HepG2 (cell line): ENCODE data around the gene KLF3. TPM values are rescaled to one million over a fixed set of nuclear protein-coding genes. Genes with fewer than 3 reads are reported as not detected.

Experiments used
- ATAC-seq: fragments of 200-7000 bp; cut with Tn5 transposase; 3 replicates; pipeline ENCODE4 v1.9.1; 2020; ENCODE audit warnings: mild to moderate bottlenecking, moderate library complexity
- BruUV-seq: library from RNA; stranded (reverse); fragments of 400-500 nt; replicated peaks from 2 replicates; lab custom pipeline; 2021; lab: Mats Ljungman, UMichigan
- CTCF ChIA-PET: fragments of 300-600 bp; formaldehyde crosslinking; extraction: SDS; loops from one replicate; lab custom pipeline; 2021; ENCODE audit warnings: low total read pairs, inconsistent platforms, low intra/inter-chr PET ratio; lab: Yijun Ruan, JAX
- POLR2A ChIA-PET: fragments of 350-600 bp; sonication (Branson Sonifier 250); formaldehyde crosslinking; loops from one replicate; lab custom pipeline; 2020; ENCODE audit warnings: antibody characterized with exemption, inconsistent platforms; lab: Yijun Ruan, JAX
- DNase-seq: peaks from one replicate; pipeline ENCODE4 v3.0.0-alpha.2; 2015; ENCODE audit warnings: low spot score
- FAIRE-seq: peaks from 3 replicates; lab custom pipeline; 2011; peaks lifted over from hg19 to GRCh38; lab: Jason Lieb, UNC
- H2AFZ ChIP-seq: one replicate; pipeline ENCODE4 v1.6.1; 2011; ENCODE audit warnings: low read length, inconsistent platforms
- H3K27ac ChIP-seq: fragments of 300-600 bp; 3 replicates; pipeline ENCODE4 v1.8.0; 2011; ENCODE audit warnings: mixed run types, mild to moderate bottlenecking, mixed read lengths, low read length, inconsistent platforms; ENCODE audit not compliant: insufficient read depth; ENCODE audit errors: extremely low read length
- H3K27me3 ChIP-seq, 2 experiments: fragments of 200-600 bp in 1 of 2; 2 replicates in 1 of 2; 3 replicates in 1 of 2; pipeline versions ENCODE4 v1.6.0 to v1.8.0; 2011; ENCODE audit warnings: low read length in 2 of 2, mild to moderate bottlenecking in 2 of 2, moderate library complexity in 2 of 2, inconsistent platforms in 1 of 2; ENCODE audit not compliant: insufficient read depth in 2 of 2, control insufficient read depth in 1 of 2
- H3K36me3 ChIP-seq, 2 experiments: fragments of 200-600 bp in 1 of 2; replicated peaks in 1 of 2; 2 replicates in 1 of 2; 3 replicates in 1 of 2; pipeline versions ENCODE4 v1.5.1 to v1.8.0; 2011; ENCODE audit warnings: low read length in 2 of 2, inconsistent platforms in 1 of 2; ENCODE audit not compliant: insufficient read depth in 2 of 2, control insufficient read depth in 1 of 2
- H3K4me1 ChIP-seq: 2 replicates; pipeline ENCODE4 v1.5.1; 2012; ENCODE audit warnings: low read length, inconsistent platforms; ENCODE audit not compliant: insufficient read depth
- H3K4me2 ChIP-seq: 2 replicates; pipeline ENCODE4 v1.6.0; 2011; ENCODE audit warnings: low read depth, low read length, inconsistent platforms
- H3K4me3 ChIP-seq, 3 experiments: fragments of 200-600 bp in 1 of 3; sonication (generic), shearing (Covaris generic) in 1 of 3; replicated peaks in 1 of 3; 2 replicates each; pipeline ENCODE4 v1.5.1; 2011 to 2016; ENCODE audit warnings: low read length in 3 of 3, inconsistent platforms in 2 of 3, low read depth in 2 of 3, mild to moderate bottlenecking in 2 of 3, control low read depth in 1 of 3, mixed read lengths in 1 of 3; ENCODE audit not compliant: insufficient read depth in 1 of 3
- H3K79me2 ChIP-seq: one replicate; pipeline ENCODE4 v1.6.1; 2011; ENCODE audit warnings: low read length, inconsistent platforms; ENCODE audit not compliant: insufficient read depth
- H3K9ac ChIP-seq: 2 replicates; pipeline ENCODE4 v1.6.0; 2011; ENCODE audit warnings: mild to moderate bottlenecking, low read depth, low read length, inconsistent platforms; ENCODE audit not compliant: insufficient read depth
- H3K9me3 ChIP-seq: 2 replicates; pipeline ENCODE4 v1.5.1; 2012; ENCODE audit warnings: mild to moderate bottlenecking, low read length
- H4K20me1 ChIP-seq: 2 replicates; pipeline ENCODE4 v1.6.0; 2011; ENCODE audit warnings: inconsistent platforms, mild to moderate bottlenecking, low read length, moderate library complexity; ENCODE audit not compliant: insufficient read depth
- AFF4 ChIP-seq: sonication (generic); formaldehyde crosslinking; IDR thresholded peaks from 2 replicates; pipeline ENCODE4 v1.4.0; 2020; ENCODE audit warnings: missing genetic modification reagents
- CCDC6 ChIP-seq: sonication (generic); formaldehyde crosslinking; IDR thresholded peaks from 2 replicates; pipeline ENCODE4 v1.8.1; 2022; ENCODE audit warnings: mild to moderate bottlenecking, missing genetic modification reagents, moderate library complexity
- CERS6 ChIP-seq: sonication (generic); formaldehyde crosslinking; IDR thresholded peaks from 2 replicates; pipeline ENCODE4 v1.5.0; 2020; ENCODE audit warnings: missing genetic modification reagents
- CSRNP2 ChIP-seq: sonication (generic); formaldehyde crosslinking; conservative IDR thresholded peaks from 2 replicates; pipeline ENCODE4 v1.8.0; 2022; ENCODE audit warnings: low read depth, missing genetic modification reagents
- FOXA3 ChIP-seq: IDR thresholded peaks from 2 replicates; pipeline ENCODE4 v1.6.1; 2016; ENCODE audit warnings: missing genetic modification reagents, missing compliant biosample characterization
- HHEX ChIP-seq: IDR thresholded peaks from 2 replicates; pipeline ENCODE4 v1.6.1; 2016; ENCODE audit warnings: control low read depth
- MAFG ChIP-seq: sonication (generic); formaldehyde crosslinking; IDR thresholded peaks from 2 replicates; pipeline ENCODE4 v1.5.1; 2020; ENCODE audit warnings: mild to moderate bottlenecking, missing genetic modification reagents
- NFYB ChIP-seq: sonication (generic); formaldehyde crosslinking; IDR thresholded peaks from 2 replicates; pipeline ENCODE4 v1.4.0; 2020; ENCODE audit warnings: missing genetic modification reagents
- POLR2AphosphoS2 ChIP-seq: IDR thresholded peaks from 2 replicates; pipeline ENCODE4 v1.6.1; 2011; ENCODE audit warnings: low read depth, low read length, improper control_type of control experiment
- RAD51 ChIP-seq: fragments of 450-650 bp; IDR thresholded peaks from 2 replicates; pipeline ENCODE4 v1.6.1; 2016; ENCODE audit warnings: borderline replicate concordance
- RFXAP ChIP-seq: sonication (generic); formaldehyde crosslinking; IDR thresholded peaks from 2 replicates; pipeline ENCODE4 v1.4.0; 2020; ENCODE audit warnings: missing genetic modification reagents, borderline replicate concordance
- THAP11 ChIP-seq: IDR thresholded peaks from 2 replicates; pipeline ENCODE4 v1.6.1; 2016; ENCODE audit warnings: missing biosample characterization, missing genetic modification reagents
- ZMYM2 ChIP-seq: sonication (generic); formaldehyde crosslinking; IDR thresholded peaks from 2 replicates; pipeline ENCODE4 v1.8.0; 2022; ENCODE audit warnings: mild to moderate bottlenecking, missing genetic modification reagents
- ZNF232 ChIP-seq: sonication (generic); formaldehyde crosslinking; IDR thresholded peaks from 2 replicates; pipeline ENCODE4 v1.4.0; 2020; ENCODE audit warnings: missing genetic modification reagents, borderline replicate concordance
- ZNF354B ChIP-seq: sonication (generic); formaldehyde crosslinking; IDR thresholded peaks from 2 replicates; pipeline ENCODE4 v1.8.0; 2022; ENCODE audit warnings: mild to moderate bottlenecking, missing genetic modification reagents
- ZNF550 ChIP-seq: sonication (generic); formaldehyde crosslinking; IDR thresholded peaks from 2 replicates; pipeline ENCODE4 v1.4.0; 2020; ENCODE audit warnings: mild to moderate bottlenecking, missing genetic modification reagents, borderline replicate concordance
- WGBS: methylation state at CpG from one replicate; pipeline ENCODE4 v1.1.6; 2017; ENCODE audit warnings: low lambda C conversion rate; 5-methylcytosine and 5-hydroxymethylcytosine counted together
- in situ Hi-C: cut with HindIII; loops from 2 replicates; pipeline ENCODE4 v1.10.0; 2017; ENCODE audit warnings: low pct_unique_long_range_greater_than_20kb; ENCODE audit not compliant: extremely low pct_ligation_motif_present
- intact Hi-C: fragments of 100-400 bp; cut with micrococcal nuclease; formaldehyde crosslinking; loops from one replicate; pipeline ENCODE4 v1.10.0; 2022; ENCODE audit not compliant: unreplicated experiment
- polyA plus RNA-seq, 8 experiments: library from polyadenylated mRNA; depleted of rRNA in 3 of 8; stranded (reverse) in 7 of 8; unstranded in 1 of 8; fragments of >200 nt; fragmentation: Illumina TruSeq in 4 of 8; extraction: Trizol in 4 of 8; gene quantifications; 2 replicates each; pipeline versions ENCODE4 v1.2.1 to v1.2.3, GENCODE V29; 2011 to 2016; ENCODE audit warnings: low read depth in 4 of 8, missing spikeins in 1 of 8, mixed read lengths in 1 of 8; ENCODE audit not compliant: insufficient read depth in 1 of 8
- total RNA-seq, 5 experiments: library from RNA; depleted of rRNA; stranded (reverse); fragments of >200 nt; fragmentation: Illumina TruSeq; extraction: Trizol; gene quantifications; 2 replicates each; pipeline ENCODE4 v1.2.3, GENCODE V29; 2016; ENCODE audit warnings: low read depth in 1 of 5
- TF ChIP-seq, protein P1 (sequence below): sonication (generic); formaldehyde crosslinking; IDR thresholded peaks from 2 replicates; pipeline ENCODE4 v1.5.1; 2020; ENCODE audit warnings: missing genetic modification reagents, mild to moderate bottlenecking, borderline replicate concordance

KLF3 gene
- total and polyA plus RNA-seq, 2 of the 13 experiments (the other 11 are each of a cell fraction or from before 2014, with no cell fraction given): 29.1 to 37.8 TPM

GRCh38 chr4:38615847-38616246 lies 48.2 kb upstream of the KLF3 start:
- intact Hi-C loops: no loop called here
- no peaks in the 10 kb centered on the region for H3K36me3 ChIP-seq
- ATAC-seq: no peak
- H3K79me2 ChIP-seq: no peaks in the 10 kb centered on the region
- peaks cover 43% of the 10 kb centered on the region for H3K4me1 ChIP-seq
- H2AFZ ChIP-seq: no peak overlapping the region
- ChIA-PET CTCF (no interaction called here), POLR2A (no interaction called here)
- H3K9ac ChIP-seq: no peak overlapping the region
- H4K20me1 ChIP-seq: no peaks in the 10 kb centered on the region
- 88% methylated on average over 5 of the region's 5 CpGs for WGBS
- no peak for DNase-seq
- H3K27me3 ChIP-seq: no peaks in the 10 kb centered on the region
- no peaks in the 10 kb centered on the region for H3K9me3 ChIP-seq
- in situ Hi-C loops: no loop called here
- no peak overlapping the region for H3K4me3 ChIP-seq
- no peak for FAIRE-seq
- no peak overlapping the region for H3K27ac ChIP-seq
- BruUV-seq: no TSS peak
- H3K4me2 ChIP-seq: 0 out of 2 replicates have a peak overlapping the region, but pooled peaks have one; percentile 14
- no peak for TF ChIP-seq CSRNP2 (CRISPR knock-in tag)
- TF ChIP-seq, protein P1, sequence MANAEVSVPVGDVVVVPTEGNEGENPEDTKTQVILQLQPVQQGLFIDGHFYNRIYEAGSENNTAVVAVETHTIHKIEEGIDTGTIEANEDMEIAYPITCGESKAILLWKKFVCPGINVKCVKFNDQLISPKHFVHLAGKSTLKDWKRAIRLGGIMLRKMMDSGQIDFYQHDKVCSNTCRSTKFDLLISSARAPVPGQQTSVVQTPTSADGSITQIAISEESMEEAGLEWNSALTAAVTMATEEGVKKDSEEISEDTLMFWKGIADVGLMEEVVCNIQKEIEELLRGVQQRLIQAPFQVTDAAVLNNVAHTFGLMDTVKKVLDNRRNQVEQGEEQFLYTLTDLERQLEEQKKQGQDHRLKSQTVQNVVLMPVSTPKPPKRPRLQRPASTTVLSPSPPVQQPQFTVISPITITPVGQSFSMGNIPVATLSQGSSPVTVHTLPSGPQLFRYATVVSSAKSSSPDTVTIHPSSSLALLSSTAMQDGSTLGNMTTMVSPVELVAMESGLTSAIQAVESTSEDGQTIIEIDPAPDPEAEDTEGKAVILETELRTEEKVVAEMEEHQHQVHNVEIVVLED (CRISPR knock-in tag): no peak
- no peak for TF ChIP-seq ZNF550 (CRISPR knock-in tag)
- TF ChIP-seq RAD51: no peak
- TF ChIP-seq AFF4 (CRISPR knock-in tag): no peak
- no peak for TF ChIP-seq RFXAP (CRISPR knock-in tag)
- no peak for TF ChIP-seq MAFG (CRISPR knock-in tag)
- no peak for TF ChIP-seq ZMYM2 (CRISPR knock-in tag)
- TF ChIP-seq CERS6 (CRISPR knock-in tag): no peak
- no peak for TF ChIP-seq POLR2AphosphoS2
- no peak for TF ChIP-seq HHEX (CRISPR knock-in tag)
- TF ChIP-seq ZNF232: no peak
- no peak for TF ChIP-seq FOXA3 (CRISPR knock-in tag)
- TF ChIP-seq THAP11: no peak
- no peak for TF ChIP-seq CCDC6 (CRISPR knock-in tag)
- no peak for TF ChIP-seq ZNF354B (CRISPR knock-in tag)
- TF ChIP-seq NFYB: no peak
